GM23338 (cell line): Measurements from ENCODE around the gene SETX.

Experiments
- CTCF ChIP-seq, 2 experiments: fragments of 200-600 bp in 1 of 2; sonication (generic) in 1 of 2; conservative IDR thresholded peaks; 2 replicates each; pipeline versions ENCODE4 v1.5.1 to v1.6.1; 2016 to 2017; ENCODE audit warnings: antibody characterized with exemption in 2 of 2, low read depth in 2 of 2, mild to moderate bottlenecking in 2 of 2, moderate library complexity in 1 of 2
- EZH2 ChIP-seq: fragments of 200-600 bp; sonication (generic); IDR thresholded peaks from one replicate; pipeline ENCODE4 v1.8.0; 2017; ENCODE audit warnings: antibody characterized with exemption, mild to moderate bottlenecking, low read depth; ENCODE audit not compliant: unreplicated experiment

DNA sequence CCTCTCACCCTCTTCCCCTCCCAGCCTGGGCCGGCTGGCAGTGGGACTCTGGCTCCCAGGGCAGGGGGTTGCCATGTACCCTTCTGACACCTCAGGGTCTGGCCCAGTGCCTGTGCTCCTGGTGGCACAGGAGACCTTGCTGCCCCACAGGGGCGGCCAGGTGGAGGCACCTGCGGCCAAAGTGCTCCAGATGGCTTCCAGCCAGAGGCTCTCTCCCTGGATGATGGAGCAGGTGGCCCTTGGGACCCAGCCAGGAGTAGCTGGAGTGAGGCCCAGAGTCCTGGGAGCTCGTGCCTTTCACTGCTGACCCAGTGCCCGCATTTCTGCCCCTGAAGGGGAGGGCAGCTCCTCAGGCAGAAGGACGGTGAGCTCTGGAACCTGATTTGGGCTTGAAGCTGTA is 105.7 kb downstream of the SETX start:
- TF ChIP-seq CTCF (conservative IDR thresholded peaks at IDR 0.05; ENCODE audit: low read depth in 2 of 2) (no peak), EZH2 (no peak)
